Stimulated activated naive CD8-positive, alpha-beta T cell treated with anti-CD3 and anti-CD28 coated beads, Interleukin-15, Interleukin-2, amounts not matched to agents 100 ng/mL and 50 ng/mL, for 24 hours (primary cell): ENCODE data around the gene SMCO4.
"Not testable (repeated sequence)": the region's sequence is repeated elsewhere in the genome, so short reads cannot be mapped to it uniquely, and the experiment has no call there.

Experiments used
- H3K27ac Mint-ChIP-seq: one replicate; pipeline ENCODE4 v1.8.0; 2021; ENCODE audit warnings: mild to moderate bottlenecking, mixed read lengths
- H3K27me3 Mint-ChIP-seq: one replicate; pipeline ENCODE4 v1.8.0; 2021; ENCODE audit warnings: mixed read lengths
- H3K36me3 Mint-ChIP-seq: one replicate; pipeline ENCODE4 v1.8.0; 2021; ENCODE audit warnings: low read depth, mixed read lengths
- H3K4me1 Mint-ChIP-seq: one replicate; pipeline ENCODE4 v1.8.0; 2021; ENCODE audit warnings: low read depth, mixed read lengths
- H3K4me3 Mint-ChIP-seq: one replicate; pipeline ENCODE4 v1.8.0; 2021; ENCODE audit warnings: mild to moderate bottlenecking, mixed read lengths
- H3K9me3 Mint-ChIP-seq: one replicate; pipeline ENCODE4 v1.8.0; 2021; ENCODE audit warnings: mixed read lengths

Gene SMCO4

DNA sequence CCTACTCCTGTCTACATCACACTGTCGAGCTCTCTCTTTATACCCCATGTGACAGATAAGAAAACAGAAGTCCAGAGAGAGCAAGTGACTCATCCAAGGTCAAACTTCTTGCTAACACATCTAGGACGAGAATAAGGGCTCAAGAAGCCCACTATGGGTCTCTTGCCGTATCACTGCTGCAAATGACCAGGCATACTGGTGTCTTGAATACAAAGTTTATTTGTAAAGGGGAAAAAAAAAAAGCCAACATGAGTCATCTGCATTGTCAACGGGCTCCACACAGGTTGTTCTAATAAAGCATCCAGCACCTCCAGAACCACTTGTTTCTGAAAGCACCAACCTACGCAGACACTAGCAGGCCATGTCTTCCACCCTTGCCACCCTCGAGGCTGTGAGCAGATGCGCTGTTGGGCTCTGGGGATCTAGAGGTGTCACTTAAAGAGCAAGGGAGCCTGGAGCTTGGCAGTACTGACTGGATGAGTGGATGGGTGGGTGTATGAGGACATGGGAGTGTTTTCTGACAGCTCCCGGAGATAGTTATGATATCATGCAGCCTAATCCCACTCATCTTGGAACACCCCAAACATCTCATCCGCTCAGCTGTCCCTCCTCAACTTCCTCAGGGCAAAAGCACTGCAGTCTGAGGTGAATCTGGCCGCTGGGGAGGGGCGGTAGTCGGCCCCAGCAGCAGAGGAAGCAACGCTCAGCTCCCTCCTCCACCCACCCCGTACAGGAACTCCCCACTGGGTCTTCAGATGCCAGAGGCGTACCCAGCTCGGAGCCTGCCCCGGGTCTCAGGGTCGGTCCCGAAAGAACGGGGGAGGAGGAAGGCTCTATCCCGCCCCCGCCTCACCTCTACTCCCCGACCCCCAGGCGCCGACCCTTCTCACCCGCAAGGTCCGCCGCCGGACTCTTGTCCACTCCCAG, 1.0 kb downstream of the SMCO4 start:
- H3K4me1 Mint-ChIP-seq: peaks cover 17% of the 10 kb centered on the region
- H3K36me3 Mint-ChIP-seq: no peaks in the 10 kb centered on the region
- peak overlapping the region; percentile 34 for H3K27ac Mint-ChIP-seq
- H3K27me3 Mint-ChIP-seq: peaks cover 10% of the 10 kb centered on the region
- H3K9me3 Mint-ChIP-seq: no peaks in the 10 kb centered on the region
- H3K4me3 Mint-ChIP-seq: peak overlapping the region; percentile 75

DNA sequence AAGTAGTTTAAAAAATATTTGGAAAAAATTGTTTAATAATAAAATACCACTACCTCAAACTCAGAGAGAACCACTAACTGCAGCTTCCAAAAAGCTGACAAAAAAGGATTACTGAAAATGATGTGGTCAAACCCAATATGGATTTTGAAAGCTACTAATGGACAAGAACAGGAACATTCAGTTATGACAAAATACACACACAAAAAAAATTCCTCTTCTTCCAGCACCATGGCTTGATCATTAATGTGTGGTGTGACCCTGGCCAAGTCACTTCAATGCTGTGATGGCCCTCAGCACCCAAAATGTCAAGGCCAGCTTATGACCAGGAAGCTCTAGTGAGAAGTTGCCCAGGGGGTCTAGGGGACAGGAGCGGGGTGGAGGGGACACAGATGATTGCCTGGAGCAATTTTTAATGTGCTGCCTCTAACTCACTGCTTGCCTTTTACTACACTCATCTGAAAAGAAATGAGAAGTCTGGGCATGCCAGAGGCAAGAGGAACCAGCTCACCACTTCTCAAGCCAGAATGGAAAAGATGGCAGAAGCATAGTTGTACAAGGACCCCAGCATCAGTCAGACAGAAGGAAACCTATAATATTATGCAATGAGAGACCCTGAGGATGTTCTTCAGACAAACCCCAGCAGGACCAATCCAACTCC, 2.2 kb downstream of the SMCO4 start:
- Mint-ChIP-seq H3K36me3 (no peaks in the 10 kb centered on the region), H3K4me1 (peaks cover 17% of the 10 kb centered on the region), H3K27ac (no peak overlapping the region), H3K4me3 (no peak overlapping the region), H3K9me3 (no peaks in the 10 kb centered on the region), H3K27me3 (peaks cover 10% of the 10 kb centered on the region)

GRCh38 chr11:93540337-93540736, 2.9 kb downstream of the SMCO4 start:
- Mint-ChIP-seq H3K36me3 (no peaks in the 10 kb centered on the region), H3K4me3 (no peak overlapping the region), H3K27me3 (peaks cover 10% of the 10 kb centered on the region), H3K9me3 (no peaks in the 10 kb centered on the region), H3K27ac (no peak overlapping the region), H3K4me1 (peaks cover 21% of the 10 kb centered on the region)

- Mint-ChIP-seq H3K36me3 (no peaks in the 10 kb centered on the region), H3K9me3 (no peaks in the 10 kb centered on the region), H3K27ac (no peak overlapping the region), H3K4me3 (no peak overlapping the region), H3K27me3 (no peaks in the 10 kb centered on the region), H3K4me1 (peaks cover 12% of the 10 kb centered on the region)
These were observed 5.4 kb downstream of the SMCO4 start for GRCh38 chr11:93537767-93538261.

DNA sequence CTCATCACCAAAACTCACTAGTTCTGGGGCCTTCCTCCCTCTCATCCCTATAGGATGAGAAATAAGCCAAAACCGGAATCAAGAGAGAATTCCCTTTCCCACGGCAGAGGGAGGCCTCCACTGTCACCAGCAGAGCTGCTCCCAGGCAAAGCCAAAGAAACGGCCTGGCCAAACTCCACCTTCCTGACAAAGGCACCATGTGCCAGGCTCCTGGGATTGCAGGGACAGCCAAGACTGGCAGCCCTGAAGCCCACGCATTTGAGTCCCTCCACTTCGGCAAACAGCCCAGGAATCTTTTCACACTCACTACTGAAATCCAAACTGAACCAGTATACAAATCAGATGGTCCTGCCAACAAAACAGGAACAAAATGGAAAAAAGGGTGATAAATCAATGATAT, 6.1 kb downstream of the SMCO4 start:
- no peak overlapping the region for H3K27ac Mint-ChIP-seq
- H3K4me1 Mint-ChIP-seq: peaks cover 13% of the 10 kb centered on the region
- H3K36me3 Mint-ChIP-seq: no peaks in the 10 kb centered on the region
- H3K9me3 Mint-ChIP-seq: no peaks in the 10 kb centered on the region
- H3K27me3 Mint-ChIP-seq: no peaks in the 10 kb centered on the region
- no peak overlapping the region for H3K4me3 Mint-ChIP-seq

GRCh38 chr11:93536101-93536861, 6.9 kb downstream of the SMCO4 start:
- no peaks in the 10 kb centered on the region for H3K36me3 Mint-ChIP-seq
- no peak overlapping the region for H3K27ac Mint-ChIP-seq
- no peaks in the 10 kb centered on the region for H3K27me3 Mint-ChIP-seq
- H3K4me1 Mint-ChIP-seq: peaks cover 16% of the 10 kb centered on the region
- H3K4me3 Mint-ChIP-seq: no peak overlapping the region
- H3K9me3 Mint-ChIP-seq: no peaks in the 10 kb centered on the region

DNA sequence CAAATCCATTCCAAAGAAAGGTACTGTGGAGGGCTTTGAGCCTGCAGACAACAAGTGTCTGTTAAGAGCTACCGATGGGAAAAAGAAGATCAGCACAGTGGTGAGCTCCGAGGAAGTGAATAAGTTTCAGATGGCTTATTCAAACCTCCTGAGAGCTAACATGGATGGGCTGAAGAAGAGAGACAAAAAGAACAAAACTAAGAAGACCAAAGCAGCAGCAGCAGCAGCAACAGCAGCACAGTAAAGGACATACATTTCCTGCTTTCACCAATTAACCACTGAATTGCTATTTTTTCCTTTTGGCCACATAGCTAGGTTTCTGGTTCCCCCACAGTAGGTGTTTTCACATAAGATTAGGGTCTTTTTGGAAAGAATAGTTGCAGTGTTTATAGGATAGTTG, 7.6 kb downstream of the SMCO4 start:
- not testable (repeated sequence) for H3K9me3 Mint-ChIP-seq, H3K27me3 Mint-ChIP-seq, H3K36me3 Mint-ChIP-seq, H3K27ac Mint-ChIP-seq, H3K4me3 Mint-ChIP-seq
- peaks cover 23% of the 10 kb centered on the region for H3K4me1 Mint-ChIP-seq

DNA sequence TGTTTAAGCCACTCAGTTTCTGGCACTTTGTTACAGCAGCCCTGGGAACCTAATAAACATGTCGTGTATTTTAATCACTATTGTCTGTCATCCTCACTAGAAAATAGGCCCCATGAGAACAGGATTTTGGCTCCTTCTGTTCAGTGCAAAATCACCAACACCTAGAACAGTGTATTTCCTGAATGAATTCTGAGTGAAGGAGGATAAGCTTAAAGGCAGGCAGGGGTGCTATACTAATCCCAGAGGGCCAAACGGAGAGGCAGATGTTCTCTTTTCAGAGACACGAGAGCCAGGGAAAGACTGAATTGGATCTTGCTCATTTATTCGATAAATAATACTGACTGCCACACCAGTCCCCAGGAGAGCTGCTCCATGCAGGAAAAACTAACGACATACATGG, 10.4 kb downstream of the SMCO4 start:
- Mint-ChIP-seq H3K4me1 (peaks cover 34% of the 10 kb centered on the region), H3K9me3 (no peaks in the 10 kb centered on the region), H3K36me3 (no peaks in the 10 kb centered on the region), H3K27me3 (no peaks in the 10 kb centered on the region), H3K4me3 (no peak overlapping the region), H3K27ac (no peak overlapping the region)

GRCh38 chr11:93532281-93532789, 10.9 kb downstream of the SMCO4 start:
- H3K4me3 Mint-ChIP-seq: no peak overlapping the region
- H3K4me1 Mint-ChIP-seq: peaks cover 35% of the 10 kb centered on the region
- no peak overlapping the region for H3K27ac Mint-ChIP-seq
- H3K27me3 Mint-ChIP-seq: no peaks in the 10 kb centered on the region
- H3K9me3 Mint-ChIP-seq: no peaks in the 10 kb centered on the region
- no peaks in the 10 kb centered on the region for H3K36me3 Mint-ChIP-seq

DNA sequence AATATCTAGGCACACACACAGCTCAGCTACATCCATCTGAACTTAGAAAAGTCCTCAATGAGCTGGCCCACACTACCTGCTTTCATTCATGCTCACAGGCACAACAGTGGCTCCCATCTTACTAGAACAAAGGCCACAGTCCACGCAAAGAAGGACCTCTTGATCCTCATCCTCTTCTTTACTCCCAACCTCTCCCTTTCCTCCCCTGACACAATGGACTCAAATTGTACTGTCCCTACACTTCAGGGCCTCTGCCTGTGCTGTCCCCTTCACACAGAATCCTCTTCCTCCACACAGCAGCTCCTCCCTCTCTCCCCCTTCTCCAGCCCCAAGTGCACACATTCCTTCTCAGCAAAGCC, 12.7 kb downstream of the SMCO4 start:
- peak overlapping the region; percentile 31 for H3K27ac Mint-ChIP-seq
- H3K4me1 Mint-ChIP-seq: peaks cover 51% of the 10 kb centered on the region

DNA sequence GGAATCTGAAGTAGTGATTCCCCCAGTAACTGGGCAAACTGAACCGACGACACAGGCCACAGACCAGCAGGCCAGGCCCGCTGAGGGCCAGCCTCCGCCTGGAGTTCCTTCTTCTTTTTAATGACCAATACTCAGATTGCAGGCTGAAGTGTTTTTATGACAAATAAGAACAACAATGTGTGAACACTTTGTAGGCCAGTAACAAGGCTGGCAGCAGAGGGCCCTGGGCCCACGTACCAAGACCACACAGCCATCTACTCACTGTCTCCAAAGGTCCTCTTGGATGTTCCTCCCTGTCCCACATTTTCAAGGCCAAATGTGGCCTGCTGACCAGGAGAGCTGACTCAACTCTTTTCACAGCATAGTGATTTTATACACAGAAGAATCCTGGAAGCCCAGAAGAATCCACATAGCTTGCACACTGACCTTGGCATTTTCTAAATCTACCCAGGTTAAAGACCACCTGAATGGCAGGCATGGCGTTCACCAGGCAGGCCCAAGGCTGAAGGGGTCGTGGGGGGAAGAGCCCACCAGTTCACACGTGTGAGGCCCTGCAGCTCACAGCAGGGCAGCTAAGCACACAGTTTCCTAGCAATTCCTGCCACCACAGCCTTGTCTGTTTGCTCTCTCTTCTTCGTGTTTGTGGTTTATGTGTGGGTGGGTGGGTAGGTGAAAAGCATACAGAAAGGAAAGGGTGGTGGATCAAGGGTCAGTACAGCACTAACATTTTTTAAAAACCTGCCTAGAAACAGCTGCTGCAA, 13.3 kb downstream of the SMCO4 start:
- no peak overlapping the region for H3K4me3 Mint-ChIP-seq
- no peaks in the 10 kb centered on the region for H3K36me3 Mint-ChIP-seq
- no peaks in the 10 kb centered on the region for H3K9me3 Mint-ChIP-seq
- H3K27ac Mint-ChIP-seq: peak overlapping the region; percentile 31
- H3K4me1 Mint-ChIP-seq: peaks cover 51% of the 10 kb centered on the region
- no peaks in the 10 kb centered on the region for H3K27me3 Mint-ChIP-seq

More for the DNA sequence above, 12.7 kb downstream of the SMCO4 start:
- Mint-ChIP-seq H3K4me3 (no peak overlapping the region), H3K36me3 (no peaks in the 10 kb centered on the region), H3K27me3 (no peaks in the 10 kb centered on the region), H3K9me3 (no peaks in the 10 kb centered on the region)

DNA sequence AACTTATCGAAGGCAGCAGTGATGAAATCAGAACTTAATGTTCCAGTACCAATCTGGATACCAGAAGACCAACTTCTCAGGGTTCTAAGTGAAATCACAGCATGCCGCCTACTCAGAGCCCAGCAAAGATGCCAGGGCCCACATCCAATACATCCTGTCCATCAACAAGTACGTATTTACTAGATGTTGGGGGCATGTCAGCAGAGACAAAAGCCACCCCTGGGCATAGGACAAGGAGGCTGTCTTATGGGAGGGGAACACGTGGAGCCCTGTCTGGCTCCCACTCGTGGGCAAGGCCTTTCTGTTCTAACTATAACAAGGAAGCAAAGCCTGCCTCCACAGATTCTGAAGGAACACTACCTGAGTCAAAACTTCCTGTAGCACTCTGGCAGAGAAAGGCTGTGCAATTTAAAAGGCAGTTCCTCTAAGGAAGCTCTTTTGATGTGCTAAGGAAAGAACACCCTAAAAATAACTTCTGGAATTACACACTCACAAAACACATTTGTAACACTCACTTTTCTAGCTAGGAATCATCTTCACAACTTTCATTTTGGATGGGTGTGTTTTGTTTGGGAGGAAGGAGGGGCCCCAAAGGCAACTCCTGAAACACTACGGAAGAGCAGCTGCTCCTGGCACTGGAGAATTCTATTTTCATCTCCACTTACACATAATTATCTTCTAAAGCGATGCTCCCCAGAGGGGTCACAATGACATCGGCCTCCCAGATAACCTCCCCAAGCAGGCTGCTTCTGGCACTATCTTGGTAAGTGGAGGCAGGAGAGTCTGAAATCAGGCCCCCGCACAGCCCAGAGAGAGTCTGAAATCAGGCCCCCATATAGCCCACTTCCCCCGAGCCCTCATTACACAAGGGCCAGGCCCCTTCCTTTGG, 14.2 kb downstream of the SMCO4 start:
- H3K4me3 Mint-ChIP-seq: no peak overlapping the region
- peaks cover 59% of the 10 kb centered on the region for H3K4me1 Mint-ChIP-seq
- H3K9me3 Mint-ChIP-seq: no peaks in the 10 kb centered on the region

GRCh38 chr11:93528252-93528651, 14.9 kb downstream of the SMCO4 start:
- Mint-ChIP-seq H3K4me1 (peaks cover 59% of the 10 kb centered on the region), H3K36me3 (no peaks in the 10 kb centered on the region), H3K9me3 (no peaks in the 10 kb centered on the region), H3K4me3 (no peak overlapping the region), H3K27me3 (no peaks in the 10 kb centered on the region), H3K27ac (no peak overlapping the region)

More for the DNA sequence above, 14.2 kb downstream of the SMCO4 start:
- no peak overlapping the region for H3K27ac Mint-ChIP-seq
- no peaks in the 10 kb centered on the region for H3K36me3 Mint-ChIP-seq
- H3K27me3 Mint-ChIP-seq: no peaks in the 10 kb centered on the region
